Activated CD8-positive, alpha-beta memory T cell treated with anti-CD3 and anti-CD28 coated beads, Interleukin-2, amount 50 U/mL, for 4 hours (primary cell): ENCODE data around the gene EXOC3L1.
A peak's percentile ranks its signal among the peaks of the same experiment; 100 is the strongest.

ENCODE experiments used
- DNase-seq: peaks from one replicate; pipeline ENCODE4 v3.0.0-alpha.2; 2020

The EXOC3L1 gene, protein sequence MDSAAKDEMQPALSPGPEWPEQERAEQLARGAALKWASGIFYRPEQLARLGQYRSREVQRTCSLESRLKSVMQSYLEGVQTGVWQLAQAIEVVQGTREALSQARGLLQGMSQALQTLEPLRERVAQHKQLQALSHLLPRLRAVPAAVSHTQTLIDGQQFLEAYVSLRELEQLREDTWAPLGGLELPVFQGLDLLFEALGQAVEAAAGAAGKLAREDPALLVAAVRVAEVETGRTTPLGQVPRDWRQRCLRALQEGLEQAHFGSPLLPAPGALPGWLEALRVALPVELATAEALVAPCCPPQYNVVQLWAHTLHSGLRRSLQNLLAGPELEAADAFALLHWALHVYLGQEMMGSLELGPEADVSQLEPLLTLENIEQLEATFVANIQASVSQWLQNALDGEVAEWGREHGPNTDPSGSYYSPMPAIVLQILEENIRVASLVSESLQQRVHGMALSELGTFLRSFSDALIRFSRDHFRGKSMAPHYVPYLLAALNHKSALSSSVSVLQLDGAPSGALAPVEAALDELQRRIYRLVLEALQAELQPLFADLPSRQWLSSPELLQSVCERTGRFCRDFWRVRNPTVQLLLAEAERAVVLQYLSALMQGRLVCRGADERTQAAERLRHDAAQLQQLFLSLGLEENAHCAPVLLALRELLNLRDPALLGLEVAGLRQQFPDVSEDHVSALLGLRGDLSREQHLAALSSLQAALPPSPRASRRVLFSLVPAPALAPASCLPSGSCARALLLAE

DNA sequence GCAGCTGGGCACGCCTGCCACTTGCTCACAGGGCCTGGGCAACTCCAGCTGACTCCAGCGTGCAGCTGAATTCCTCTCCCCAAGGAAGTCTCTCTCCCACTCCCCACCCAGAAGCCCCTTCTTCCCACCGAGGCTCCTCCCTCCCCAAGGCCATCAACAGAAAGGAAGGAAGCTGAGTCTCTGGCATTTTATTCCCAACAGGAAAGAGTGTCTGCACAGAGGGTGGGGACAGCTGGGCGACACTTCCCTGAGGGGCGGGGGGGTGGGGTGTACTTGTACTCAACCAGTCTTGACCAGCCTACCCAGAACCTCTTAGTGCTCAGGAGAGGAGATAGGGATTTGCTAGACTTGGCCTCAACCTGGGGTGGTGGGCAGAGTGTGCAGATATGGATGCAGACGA, at the start of gene EXOC3L1:
EXOC3L1 (minus strand) TSS at position 96 of the 400 bp plus-strand sequence. CDS start 460 bp downstream, outside the sequence.
- no peak for DNase-seq

DNA sequence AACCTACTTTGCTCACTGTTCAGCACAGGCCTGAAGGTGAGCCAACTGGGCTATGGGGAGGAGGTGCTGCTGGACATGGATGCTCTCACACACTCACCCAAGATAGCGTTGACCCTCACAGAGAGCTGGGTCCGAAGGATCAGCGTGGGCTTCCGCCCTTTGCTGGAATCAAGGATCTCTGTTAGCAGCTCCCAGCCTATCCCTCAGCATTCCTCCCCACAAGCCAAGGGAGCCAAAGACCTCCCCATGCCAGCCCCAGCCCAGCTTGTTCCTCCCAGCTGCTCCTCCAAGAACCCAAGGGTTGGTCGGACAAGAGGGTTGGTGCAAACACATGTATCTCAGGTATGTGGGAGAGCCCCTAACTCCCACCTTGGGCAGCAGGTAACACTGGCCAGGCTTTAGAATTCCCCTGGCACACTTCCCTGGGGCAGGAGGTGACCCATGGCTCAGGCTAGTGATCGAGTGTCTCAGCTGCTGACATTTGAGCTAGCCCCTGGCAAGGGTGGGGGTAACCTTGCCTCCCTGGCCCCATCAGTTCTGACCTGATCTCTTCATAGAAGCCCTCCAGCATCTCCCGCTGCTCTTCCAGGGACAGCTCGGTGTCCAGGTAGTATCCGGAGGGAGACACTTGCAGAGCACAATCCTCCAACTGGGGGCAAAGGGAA, 49.0 kb upstream of the EXOC3L1 start:
- no peak for DNase-seq

DNA sequence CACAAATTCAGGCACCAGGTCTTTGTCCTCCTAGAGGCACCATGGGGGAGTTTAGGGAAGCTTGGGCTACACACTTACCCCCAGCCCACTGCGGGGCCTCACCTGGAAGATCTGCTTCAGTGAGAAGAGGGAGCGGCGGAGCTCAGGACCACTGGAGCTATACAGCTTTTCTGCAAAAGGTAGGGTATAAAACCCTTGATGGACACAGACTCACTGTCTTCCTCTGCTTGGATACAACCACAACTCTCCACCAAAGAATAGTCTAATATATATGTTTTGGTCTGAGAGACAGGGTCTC, 48.3 kb upstream of the EXOC3L1 start:
- no peak for DNase-seq

DNA sequence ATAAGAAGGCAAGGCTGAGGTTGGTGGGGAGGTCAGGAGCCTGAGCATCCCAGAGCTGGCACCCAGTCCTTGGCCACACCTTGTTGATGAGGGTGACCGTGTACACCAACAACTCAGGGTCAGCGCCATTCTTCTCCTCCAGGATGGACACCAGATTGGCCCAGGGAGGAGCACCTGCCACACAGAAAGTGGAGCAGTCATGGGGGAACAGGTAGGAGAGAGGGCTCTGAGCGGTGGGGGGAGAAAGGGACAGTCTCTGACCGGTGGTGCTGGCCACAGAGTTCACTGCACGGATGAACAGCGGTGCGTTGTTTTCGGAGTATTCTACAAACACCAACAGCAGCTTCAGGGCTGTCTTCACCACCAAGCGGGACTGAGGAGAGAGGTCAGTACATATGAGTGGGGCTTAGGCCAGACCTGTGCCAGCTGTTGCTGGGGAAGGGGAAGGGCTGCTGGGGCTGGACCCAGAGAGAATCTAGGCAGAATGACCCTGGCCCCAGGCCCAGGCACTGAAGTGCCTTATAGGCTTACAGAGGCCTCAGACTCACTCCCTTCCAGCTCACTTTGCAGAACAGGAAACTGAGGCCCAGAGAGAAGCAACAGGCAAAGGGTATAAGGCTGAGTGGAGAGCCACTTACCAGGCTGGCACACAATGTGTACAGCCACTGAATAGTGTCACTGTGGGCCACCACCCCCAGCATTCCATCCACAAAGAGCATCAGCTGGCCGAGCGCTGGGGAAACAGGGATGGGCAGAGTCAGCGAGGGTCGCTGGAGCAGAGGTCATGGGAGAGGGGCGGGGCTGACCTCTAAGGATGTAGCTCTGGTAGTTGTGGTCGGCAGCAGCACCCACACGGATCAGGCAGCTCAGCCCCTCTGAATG, 47.7 kb upstream of the EXOC3L1 start:
- DNase-seq: no peak

DNA sequence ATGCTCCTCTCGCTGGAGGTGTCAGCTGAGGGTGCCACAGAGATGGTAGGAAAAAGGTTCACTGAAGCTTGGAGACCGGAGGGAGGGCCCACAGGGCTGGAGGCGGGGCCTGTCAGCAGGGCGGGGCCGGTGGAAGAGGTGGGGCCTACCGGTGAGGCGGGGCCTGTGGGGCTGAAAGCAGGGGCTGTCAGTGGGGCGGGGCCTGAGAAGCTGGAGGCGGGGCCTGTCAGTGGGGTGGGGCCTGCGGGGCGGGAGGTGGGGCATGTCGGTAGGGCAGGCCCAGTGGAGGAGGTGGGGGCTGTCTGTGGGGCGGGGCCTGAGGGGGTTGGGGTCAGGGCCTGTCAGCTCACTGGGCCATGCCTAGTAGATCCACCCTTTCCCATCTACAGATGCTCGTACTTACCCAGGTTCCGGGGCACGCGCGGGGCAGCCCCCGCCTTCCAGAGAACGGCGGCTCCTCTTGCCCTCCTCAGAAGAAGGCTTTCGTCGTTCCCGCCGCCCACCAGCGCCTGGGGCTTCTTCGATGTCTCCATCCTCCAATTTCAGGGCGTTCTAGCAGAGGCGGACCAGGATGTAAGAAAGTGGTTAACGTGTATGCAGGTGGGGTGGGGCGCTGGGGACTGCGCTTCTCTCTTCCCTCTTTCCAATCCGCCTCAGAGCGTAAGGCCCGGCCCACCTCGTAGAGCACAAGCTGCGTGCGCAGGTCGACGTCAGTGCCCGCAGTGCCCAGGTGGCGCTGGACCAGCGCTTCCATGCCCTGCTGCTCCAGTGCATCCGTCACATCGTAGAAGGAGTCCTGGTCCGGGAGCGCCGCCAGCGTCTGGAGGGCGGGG, 46.8 kb upstream of the EXOC3L1 start:
- DNase-seq: peak; percentile 52

DNA sequence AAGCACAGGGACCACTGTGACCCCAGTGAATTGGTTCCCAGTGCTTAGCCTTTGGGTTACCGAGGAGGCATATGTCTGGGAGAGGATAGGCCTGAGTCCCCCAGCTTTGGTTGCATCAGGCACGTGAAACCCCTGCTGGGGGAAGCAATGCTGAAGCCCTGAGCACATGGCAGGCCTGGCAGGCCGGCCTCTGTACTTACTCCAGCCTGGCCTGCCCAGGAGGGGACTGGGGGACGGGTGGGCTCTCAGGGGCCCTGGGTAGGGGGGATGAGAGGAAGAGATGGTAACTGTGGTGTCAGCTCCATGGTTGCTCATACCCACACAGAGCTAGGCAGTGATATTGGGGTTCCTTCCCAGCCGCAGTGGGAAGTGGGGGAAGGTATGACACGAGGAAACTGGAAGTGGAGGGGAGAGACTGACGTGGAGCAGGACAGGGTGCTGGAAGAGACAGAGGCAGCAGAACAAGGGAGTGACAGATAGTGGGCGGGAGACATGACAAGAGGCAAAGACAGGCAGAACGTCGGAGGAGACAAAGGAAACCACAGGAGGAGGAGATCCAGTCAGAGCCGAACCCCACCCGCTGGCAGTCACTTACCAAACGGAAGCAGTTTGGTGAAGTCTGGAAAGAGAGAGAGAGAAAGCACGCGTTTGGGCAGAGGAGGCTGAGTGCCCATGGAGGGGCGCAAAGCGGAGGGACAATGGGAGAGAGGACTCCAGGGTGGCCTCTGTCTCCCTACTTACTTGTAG, 46.1 kb upstream of the EXOC3L1 start:
- no peak for DNase-seq

DNA sequence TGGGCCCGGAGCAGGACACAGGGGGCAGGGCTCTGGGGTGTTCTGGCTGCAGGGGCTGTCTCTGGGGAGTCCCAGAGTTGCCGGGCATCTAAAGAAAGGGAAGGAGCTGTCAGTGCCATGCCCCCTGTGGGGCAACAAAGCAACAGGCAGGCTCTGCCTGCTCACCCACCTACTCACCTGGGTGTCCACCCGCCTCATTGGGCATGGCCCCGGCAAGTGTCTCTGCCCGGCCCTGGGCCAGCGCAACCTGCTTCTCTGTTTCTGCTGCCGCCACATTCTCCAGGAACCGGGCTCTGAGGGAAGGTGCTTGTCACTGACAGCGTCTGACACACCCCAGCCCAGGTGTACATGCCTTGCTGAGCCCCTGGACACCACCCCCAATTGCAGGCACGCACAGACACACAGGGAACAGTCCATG, 44.3 kb upstream of the EXOC3L1 start:
- no peak for DNase-seq

DNA sequence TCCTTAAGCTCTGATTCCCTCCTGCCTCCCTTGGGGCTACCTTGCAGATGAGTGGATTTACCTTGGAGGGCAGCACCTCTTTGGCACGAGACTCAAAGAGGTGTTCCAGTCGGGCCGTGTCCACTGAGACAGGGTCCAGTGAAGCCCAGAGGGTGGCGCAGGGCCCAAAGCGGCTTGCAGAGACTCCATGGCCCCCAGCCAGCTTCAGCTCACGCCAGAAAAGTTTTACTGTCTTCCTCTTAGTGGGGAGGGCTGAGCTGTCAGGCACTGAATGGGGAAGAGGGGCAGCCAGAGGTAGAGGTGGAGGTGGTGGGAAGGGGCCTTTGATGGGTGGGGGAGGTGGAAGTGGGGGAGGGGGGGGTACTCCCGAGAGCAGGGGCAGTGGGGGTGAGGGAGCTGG, 43.7 kb upstream of the EXOC3L1 start:
- no peak for DNase-seq

DNA sequence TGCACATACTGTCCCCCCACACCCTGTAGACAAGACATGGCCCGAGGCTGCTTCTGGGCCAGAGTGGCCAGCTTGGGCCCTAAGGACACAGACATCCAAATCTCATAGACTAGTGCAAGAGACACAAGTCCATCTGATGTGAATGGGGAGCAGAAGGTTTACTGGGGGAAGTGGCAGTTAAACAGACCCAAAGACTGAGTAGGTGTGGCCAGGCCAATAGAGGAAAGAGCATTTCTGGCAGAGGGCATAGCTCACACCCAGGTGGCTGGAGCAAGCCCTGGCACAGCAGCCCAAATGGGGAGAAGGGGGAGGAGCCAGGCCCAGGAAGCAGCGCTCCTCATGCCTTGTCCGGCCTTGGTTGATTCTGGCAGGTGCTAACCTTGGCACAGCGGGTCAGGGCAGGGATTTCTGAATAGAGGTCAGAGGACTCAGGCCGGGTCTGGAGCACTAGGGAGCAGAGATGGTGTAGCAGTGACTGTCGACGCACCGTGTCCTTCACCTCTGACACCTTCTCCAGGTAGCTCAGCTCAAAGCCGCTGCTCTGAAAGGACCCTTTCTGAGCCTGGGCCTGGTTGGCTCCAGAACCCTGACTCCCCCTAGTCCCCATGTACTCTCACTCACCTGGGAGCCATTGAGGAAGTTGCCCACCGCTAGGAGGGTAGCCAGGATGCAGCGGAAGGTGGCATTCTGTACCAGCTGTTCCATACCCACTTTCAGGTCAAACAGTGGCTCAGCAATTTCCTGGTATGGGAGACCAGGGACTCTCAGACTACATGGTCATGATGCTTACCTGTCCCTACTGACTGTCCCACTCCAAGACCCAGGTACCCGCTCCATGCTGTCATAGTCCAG, 41.1 kb upstream of the EXOC3L1 start:
- DNase-seq: no peak

DNA sequence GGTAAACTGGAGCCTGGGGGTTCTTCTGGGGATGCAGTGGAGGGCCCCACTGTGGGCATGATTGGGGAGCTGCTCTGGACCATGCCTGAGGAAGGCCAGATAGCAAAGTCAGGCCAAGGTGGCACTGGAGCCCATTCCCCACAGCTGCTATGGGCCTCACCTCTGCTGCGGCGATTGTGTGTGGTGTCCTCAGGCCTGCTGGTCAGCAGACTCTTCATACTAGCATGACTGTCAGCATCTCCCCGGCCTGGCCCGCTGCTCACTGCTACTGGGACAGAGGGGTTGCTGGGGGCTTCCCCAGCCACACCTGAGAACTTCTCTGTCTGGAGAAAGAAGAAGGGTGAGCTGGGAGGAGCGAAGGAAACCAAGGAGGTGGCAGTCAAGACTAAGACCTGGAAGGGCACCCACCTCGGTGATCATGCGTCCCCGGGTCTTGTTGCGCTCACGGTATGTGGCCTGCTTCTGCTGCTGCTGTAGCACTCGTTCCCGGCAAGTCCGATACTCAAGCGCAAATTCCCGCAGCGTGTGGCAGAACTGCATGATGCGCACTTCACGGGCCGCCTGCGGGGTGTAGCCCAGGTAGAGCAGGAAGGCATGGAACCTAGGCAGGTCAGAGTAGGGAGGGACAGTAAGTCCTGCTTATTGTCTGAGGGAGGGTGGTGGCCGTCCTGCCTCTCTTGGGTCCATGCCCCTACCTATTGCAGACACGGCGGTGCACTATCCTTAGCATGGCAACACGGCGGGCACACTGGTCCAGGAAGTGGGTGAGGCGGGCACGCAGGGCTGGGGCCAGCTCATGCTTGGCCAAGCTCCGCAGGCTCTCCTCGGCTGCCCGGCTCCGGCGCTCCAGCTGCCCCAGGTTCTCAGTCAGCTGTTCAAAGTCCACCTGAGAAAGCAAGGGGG, 40.2 kb upstream of the EXOC3L1 start:
- DNase-seq: no peak

DNA sequence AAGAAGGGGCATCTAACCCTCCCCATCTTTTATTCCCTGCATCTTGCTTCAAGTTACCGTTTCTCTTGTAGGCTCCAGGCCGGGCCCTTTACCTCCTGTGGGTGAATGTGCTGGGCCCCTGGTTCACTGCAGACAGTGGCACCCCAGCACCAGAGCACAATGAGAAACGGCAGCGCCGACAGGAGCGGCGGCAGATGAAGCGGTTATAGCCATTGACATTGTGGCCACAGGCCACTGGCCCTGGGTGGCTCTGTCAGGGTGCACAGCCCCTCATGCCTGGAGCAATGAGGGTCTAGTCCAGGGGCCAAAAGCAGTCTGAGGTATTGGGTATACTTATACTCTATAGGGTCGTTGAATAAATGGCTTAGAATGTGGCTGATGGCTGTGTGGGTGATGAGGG, 39.0 kb upstream of the EXOC3L1 start:
- no peak for DNase-seq

DNA sequence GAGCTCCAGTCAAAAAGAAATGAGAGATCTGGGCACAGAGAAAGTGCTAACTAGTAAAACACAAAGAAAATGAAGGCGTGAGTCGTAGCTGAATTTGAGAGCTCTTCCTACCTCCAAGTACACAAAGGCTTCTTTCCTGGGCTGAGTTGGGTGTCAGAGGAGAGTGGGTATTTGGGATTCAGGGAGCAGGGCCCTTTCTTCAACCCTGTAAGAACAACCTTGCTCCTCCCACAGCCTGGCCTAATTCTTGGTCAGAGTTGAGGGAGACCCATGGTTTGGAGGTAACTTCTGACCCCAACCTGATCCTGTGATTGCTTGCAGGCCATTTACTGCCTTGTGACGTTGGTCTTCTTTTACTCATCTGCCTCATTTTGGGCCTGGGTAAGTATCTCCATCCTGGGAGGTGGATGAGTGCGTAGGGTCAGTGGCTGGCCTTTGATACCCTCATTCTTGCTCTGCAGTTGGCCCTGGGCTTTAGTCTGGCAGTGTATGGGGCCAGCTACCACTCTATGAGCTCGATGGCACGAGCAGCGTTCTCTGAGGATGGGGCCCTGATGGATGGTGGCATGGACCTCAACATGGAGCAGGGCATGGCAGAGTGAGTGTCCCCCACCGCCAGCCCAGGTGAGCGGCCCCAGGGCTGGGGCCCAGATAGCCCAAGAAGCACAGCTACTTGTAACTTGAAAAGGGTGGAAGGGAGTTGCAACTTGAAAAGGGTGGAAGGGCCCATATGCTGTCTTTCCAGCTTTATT, 38.3 kb upstream of the EXOC3L1 start:
- DNase-seq: no peak

DNA sequence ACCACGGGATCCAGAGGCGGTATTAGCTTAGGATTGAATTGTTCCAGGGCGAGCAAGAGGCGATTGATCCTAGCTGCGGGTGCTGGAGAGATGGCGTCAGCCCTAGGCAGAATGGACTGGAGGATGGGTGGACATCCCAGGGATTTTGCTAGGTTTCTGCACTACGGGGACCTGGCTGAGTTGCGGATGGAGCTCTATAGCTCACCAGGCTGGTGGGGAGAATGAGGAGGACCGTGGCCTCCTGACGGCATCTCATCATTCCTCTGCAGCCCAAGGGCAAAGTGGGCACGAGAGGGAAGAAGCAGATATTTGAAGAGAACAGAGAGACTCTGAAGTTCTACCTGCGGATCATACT, 37.6 kb upstream of the EXOC3L1 start:
- no peak for DNase-seq

DNA sequence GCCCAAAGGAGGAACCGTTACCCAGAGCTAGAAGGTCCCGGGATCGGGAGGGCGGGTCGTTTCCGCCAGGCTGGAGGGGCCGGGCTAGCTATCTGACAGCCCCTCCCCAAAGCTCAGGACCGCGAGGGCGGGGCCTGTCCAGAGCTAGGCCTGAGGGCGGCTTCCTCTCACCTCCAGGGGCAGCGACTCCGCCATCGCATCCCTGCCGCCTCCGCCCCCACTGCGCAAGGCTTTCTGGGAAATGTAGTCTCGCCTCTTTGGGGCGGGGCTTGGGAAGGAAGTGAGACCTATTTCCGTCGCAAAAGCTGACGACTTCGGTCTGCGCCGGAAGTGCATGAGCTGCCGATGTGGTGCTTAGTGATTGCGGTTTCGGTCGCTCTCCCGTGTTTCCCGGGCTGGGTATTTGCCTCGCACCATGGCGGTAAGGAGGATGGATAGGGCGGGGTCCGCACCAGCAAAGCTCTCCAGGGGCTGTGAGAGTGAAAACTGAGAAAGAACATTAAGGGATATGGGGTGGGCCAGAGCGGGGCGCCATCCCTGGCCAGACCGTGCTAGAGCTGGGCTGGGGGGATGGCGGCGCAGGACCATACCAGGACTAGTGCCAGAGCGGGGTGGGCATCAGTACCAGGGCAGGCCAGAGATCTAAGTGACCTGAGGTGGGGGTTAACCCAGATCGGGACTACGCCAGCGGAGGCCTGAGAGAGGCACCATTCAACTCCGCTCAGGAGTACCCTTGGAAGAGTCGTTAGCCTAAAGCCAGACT, 37.0 kb upstream of the EXOC3L1 start, which contains the start of gene TMEM208:
TMEM208 (plus strand) TSS at position 327 of the 763 bp plus-strand sequence; CDS start at position 416, 89 bp downstream.
- peak; percentile 99 for DNase-seq

DNA sequence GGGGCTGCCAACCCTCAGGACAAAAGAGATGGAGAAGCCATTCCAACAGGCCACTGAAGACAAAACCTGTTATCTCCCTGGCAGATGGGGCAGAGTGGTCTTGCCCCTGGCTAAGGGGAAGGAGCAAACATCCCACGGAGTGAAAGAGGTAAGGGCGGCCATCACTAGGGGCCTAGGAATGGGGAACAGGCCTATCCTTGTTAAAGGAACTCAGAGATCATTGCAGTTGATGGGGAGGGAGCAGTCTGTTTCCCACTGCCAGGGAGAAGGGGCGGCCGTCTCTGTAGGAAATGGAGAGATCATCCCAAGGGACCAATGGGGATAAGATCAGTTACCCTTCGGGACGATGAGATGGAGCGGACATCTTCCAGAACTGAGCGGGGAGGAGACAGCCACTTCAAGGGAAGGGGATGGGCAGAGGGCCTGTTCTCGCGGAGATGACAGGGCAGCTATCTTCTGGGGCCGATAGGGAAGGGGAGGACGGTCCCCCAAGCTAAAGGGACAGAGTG, 36.4 kb upstream of the EXOC3L1 start:
- DNase-seq: no peak

DNA sequence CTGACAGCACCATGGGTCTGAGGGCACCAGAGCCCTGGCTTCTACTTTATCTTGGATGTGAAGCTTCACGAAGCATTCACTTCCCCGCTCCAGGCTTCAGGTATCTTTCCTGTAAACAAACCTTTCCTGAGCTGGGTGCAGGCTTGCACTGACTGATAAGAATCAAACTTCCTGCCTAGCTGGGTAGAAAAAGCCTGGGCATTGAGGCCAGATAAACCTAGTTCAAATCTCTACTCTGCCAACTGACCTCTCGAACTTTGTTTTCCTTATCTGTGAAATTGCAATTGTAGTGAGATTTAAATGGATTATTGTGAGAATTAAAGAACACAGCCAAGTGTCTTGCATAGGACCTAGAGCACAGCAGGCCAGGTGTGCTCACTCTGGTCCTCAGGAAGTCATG, 34.1 kb upstream of the EXOC3L1 start:
- DNase-seq: no peak
